AG10803 (cell line): ENCODE data around the gene PPM1G.

Experiments used
- DNase-seq: peaks from one replicate; pipeline ENCODE4 v3.0.0; 2010; ENCODE audit warnings: low read depth
- H3K4me3 ChIP-seq: 2 replicates; pipeline ENCODE4 v1.5.1; 2011; ENCODE audit warnings: mild to moderate bottlenecking, low read length, control low read depth
- TF ChIP-seq, protein P1 (sequence below): conservative IDR thresholded peaks from 2 replicates; pipeline ENCODE4 v1.5.1; 2011; ENCODE audit warnings: mild to moderate bottlenecking, low read length, control low read depth, inconsistent platforms

Gene PPM1G

DNA sequence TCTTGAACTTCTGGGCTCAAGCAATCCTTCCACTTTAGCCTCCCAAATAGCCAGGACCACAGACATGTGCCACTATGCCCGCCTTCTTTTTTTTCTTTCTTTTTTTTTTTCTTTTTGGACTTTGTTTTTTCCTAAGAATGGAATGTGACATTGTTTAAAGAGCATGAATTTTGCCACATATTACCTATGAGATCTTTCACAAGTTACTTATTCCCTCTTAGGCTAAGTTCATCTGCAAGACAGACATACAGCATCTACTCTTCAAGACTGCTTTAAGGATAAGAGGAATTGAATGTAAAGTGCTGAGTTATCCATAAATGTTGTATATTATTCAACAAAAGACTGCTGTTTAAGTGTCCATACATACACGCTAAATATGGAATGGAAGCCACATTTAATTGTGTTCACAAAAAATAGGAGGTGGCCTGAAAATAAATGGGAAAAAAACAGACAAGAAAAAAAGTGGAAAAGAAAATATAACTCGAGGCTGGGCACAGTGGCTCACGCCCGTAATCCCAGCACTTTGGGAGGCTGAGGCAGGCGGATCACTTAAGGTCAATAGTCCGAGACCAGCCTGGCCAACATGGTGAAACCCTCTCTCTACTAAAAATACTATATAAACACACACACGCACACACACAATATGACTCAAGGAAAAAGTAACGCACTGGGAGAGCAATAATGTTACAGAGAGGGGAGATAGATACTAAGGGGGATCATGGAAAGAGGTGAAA, 3.2 kb upstream of the PPM1G start:
- TF ChIP-seq, protein P1, sequence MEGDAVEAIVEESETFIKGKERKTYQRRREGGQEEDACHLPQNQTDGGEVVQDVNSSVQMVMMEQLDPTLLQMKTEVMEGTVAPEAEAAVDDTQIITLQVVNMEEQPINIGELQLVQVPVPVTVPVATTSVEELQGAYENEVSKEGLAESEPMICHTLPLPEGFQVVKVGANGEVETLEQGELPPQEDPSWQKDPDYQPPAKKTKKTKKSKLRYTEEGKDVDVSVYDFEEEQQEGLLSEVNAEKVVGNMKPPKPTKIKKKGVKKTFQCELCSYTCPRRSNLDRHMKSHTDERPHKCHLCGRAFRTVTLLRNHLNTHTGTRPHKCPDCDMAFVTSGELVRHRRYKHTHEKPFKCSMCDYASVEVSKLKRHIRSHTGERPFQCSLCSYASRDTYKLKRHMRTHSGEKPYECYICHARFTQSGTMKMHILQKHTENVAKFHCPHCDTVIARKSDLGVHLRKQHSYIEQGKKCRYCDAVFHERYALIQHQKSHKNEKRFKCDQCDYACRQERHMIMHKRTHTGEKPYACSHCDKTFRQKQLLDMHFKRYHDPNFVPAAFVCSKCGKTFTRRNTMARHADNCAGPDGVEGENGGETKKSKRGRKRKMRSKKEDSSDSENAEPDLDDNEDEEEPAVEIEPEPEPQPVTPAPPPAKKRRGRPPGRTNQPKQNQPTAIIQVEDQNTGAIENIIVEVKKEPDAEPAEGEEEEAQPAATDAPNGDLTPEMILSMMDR, result no peak
- no peak overlapping the region for H3K4me3 ChIP-seq
- no peak for DNase-seq

DNA sequence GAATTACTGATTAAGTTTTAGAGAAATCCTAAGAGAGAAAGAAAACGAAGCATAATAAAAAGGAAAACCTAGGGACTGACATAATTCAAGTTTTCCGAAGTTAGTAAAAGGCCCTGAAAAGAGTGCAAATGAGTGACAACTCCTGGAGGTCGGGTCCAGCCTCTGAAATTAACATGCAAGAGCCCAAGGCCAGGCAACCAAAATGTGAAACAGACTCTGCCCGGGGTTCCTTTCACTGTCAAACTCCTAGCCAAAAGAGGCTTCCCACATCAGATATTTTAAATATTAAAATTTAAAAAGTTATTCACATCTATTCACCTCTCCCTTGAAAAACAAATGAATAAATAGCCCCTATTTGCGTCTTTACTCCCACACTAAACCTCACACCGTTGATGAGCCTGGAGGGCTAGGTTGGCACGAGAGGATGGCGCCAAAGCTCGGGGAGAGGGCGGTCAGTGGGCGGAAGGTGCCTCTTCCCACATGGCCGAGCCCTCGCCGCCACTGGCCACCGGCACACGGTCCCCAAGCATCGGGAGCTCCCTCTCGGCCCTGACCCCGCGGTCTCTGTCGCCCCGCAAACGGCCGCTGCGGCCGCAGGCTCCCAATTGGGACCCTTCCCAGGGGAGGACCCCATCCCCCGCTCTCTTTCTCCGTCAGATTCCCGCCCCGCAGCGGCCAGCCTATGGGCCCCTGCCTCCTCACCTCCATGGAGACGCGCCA, 630 bp downstream of the PPM1G start:
- DNase-seq, result no peak
- H3K4me3 ChIP-seq, result peak overlapping the region; percentile 88
- TF ChIP-seq, protein P1, result no peak

GRCh38 chr2:27407798-27408491, 1.4 kb downstream of the PPM1G start:
- DNase-seq, result peak; percentile 40
- H3K4me3 ChIP-seq, result peak overlapping the region; percentile 88
- TF ChIP-seq, protein P1, result peak; percentile 69

DNA sequence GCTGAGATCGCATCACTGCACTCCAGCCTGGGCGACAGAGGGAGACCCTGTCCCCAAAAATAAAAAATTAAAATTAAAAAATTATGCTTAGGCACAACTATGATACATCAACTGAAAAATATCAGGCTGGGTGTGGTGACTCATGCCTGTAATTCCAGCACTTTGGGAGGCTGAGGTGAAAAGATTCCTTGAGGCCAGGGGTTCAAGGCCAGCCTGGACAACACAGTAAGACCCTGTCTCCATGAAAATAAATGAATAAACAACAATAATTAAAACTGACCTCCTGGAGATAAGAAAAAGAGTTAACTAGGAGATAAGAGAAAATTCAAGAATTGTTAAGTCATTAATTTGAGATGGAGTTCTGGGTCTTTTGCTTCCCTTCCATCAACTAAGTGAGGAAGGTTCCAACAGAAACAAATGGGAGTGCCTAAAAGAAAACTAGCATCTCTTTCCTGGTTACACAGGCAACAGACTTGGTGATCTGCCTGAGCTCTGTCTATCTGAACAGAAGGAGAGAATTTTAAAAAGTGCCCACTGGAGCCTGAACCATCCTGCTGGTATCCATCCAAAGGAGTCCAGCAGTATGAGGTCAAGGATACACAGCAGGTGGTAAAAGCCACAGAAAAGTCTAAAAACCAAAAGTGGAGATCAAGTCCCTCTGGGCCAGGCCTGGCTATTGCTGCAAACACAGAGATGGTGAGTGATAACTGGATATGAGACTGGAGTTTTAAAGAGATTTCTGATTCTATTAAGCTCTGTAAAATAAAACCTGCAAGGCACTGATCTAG, 8.8 kb downstream of the PPM1G start:
- TF ChIP-seq, protein P1, result no peak
- no peak overlapping the region for H3K4me3 ChIP-seq
- no peak for DNase-seq

- H3K4me3 ChIP-seq, result no peak overlapping the region
- DNase-seq, result no peak
- TF ChIP-seq, protein P1, result no peak
These were observed 10.4 kb downstream of the PPM1G start for GRCh38 chr2:27398962-27399361.

DNA sequence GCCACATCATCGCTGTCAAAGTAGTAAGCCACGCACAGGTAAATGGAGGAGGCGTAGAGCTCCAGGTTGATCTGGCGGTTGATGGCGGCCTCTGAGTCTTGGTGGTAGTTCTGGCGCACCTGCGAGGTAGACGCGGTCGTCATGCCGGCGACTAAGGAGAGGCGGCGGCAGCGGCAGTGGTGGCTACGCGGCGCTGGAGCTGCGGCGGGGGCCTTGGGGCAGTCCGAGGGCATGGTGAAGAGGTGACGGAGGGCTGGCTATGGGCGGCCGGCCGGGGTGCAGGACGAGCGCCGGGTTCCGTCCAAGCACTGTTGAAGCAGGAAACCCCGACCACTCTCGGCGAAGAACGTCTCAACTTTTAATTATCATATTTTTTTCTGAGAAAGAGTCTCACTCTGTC, 16.2 kb downstream of the PPM1G start:
- TF ChIP-seq, protein P1, result no peak
- no peak overlapping the region for H3K4me3 ChIP-seq
- DNase-seq, result no peak
